Prostate gland (tissue), 2 donors: ENCODE results near the gene NUP153. TPM values are rescaled to one million over a fixed set of nuclear protein-coding genes. Genes with fewer than 3 reads are reported as not detected.

Experiments
- DNase-seq: peaks from one replicate; pipeline ENCODE4 v3.0.0-alpha.2; 2019; ENCODE audit warnings: low spot score
- H3K27ac ChIP-seq, 2 donors: fragments of 200-600 bp; sonication (generic); 2 replicates each; pipeline ENCODE4 v1.5.1; 2017 to 2019
- H3K27me3 ChIP-seq: fragments of 200-600 bp; sonication (generic); replicated peaks from 2 replicates; pipeline ENCODE4 v1.5.1; 2019; ENCODE audit not compliant: insufficient read depth
- H3K36me3 ChIP-seq, 2 donors: fragments of 200-600 bp; sonication (generic); 1 replicate in 1 of 2; 2 replicates in 1 of 2; pipeline versions ENCODE4 v1.5.1 to v1.8.1; 2017 to 2019
- H3K4me1 ChIP-seq: fragments of 200-600 bp; sonication (generic); replicated peaks from 2 replicates; pipeline ENCODE4 v1.5.1; 2019
- H3K4me3 ChIP-seq, 2 donors: fragments of 200-600 bp; sonication (generic); 2 replicates each; pipeline ENCODE4 v1.5.1; 2017 to 2019
- H3K9me3 ChIP-seq: fragments of 200-600 bp; sonication (generic); 2 replicates; pipeline ENCODE4 v1.5.1; 2017
- CTCF ChIP-seq, 4 experiments: fragments of 200-600 bp in 2 of 4; fragments of 450-650 bp in 2 of 4; sonication (generic) in 2 of 4; IDR thresholded peaks; 1 replicate in 3 of 4; 2 replicates in 1 of 4; pipeline ENCODE4 v1.5.1; 2016 to 2019; ENCODE audit warnings: antibody characterized with exemption in 4 of 4, mild to moderate bottlenecking in 2 of 4, moderate library complexity in 2 of 4
- POLR2A ChIP-seq: fragments of 450-650 bp; IDR thresholded peaks from one replicate; pipeline ENCODE4 v1.6.1; 2016; ENCODE audit warnings: antibody characterized with exemption, mild to moderate bottlenecking
- POLR2AphosphoS5 ChIP-seq: sonication (generic); formaldehyde crosslinking; IDR thresholded peaks from one replicate; pipeline ENCODE4 v1.6.1; 2017; ENCODE audit warnings: antibody characterized with exemption
- WGBS: methylation state at CpG from one replicate; pipeline ENCODE4 v1.1.5; 2018; 5-methylcytosine and 5-hydroxymethylcytosine counted together
- intact Hi-C: fragments of 100-400 bp; cut with DNase I; formaldehyde crosslinking; loops from one replicate; pipeline ENCODE4 v1.14.2; 2022
- total RNA-seq, 2 donors: library from RNA; depleted of rRNA; stranded (reverse); fragments of >200 nt; gene quantifications; one replicate each; pipeline ENCODE4 v1.1.0, GENCODE V29; 2016

The NUP153 gene
- total RNA-seq, 2 donors from 2014 or later = 35.3 to 46.2 TPM

- Histone ChIP-seq H3K27ac (peak within 1 kb of the TSS; percentile 93 to 98), H3K9me3 (no peaks in the 10 kb centered on the region), H3K4me1 (no peaks in the 10 kb centered on the region), H3K36me3 (no peaks in the 10 kb centered on the region), H3K4me3 (peak within 1 kb of the TSS; percentile 80 to 96), H3K27me3 (no peaks in the 10 kb centered on the region)
- intact Hi-C loops = loop anchor here (5.0 to 10.0 kb wide), 2 partner anchors 107 to 525 kb away; partner anchors contain the start of genes NHLRC1 and NUP153
- peak; percentile 95 for DNase-seq
- 5% methylated on average over 37 of the region's 42 CpGs for WGBS
- TF ChIP-seq POLR2A (peak; percentile 80), POLR2AphosphoS5 (peak; percentile 94), CTCF (IDR thresholded peaks at IDR 0.05) (peak; percentile 51 to 96 (median 75))
Observed at GRCh38 chr6:17599877-17600526, 106.7 kb downstream of the NUP153 start, which contains the start of gene FAM8A1. Gene FAM8A1 (plus strand): TSS chr6:17600302. CDS start chr6:17600410, 108 bp downstream.

DNA sequence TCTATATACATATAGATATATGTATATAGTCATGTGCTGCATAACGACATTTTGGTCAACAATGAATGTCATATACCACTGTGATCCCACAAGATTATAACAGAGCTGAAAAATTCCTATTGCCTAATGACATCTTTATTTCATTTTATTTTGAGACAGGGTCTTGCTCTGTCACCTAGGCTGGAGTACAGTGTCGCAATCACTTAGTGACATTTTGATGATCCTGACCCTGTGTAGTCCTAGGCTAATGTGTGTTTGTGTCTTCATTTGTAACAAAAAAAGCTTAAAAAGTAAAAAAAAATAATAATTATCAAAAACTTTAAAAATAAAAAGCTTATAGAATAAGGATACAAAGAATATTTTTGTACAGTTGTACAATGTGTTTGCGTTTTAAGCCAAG is 110.6 kb downstream of the NUP153 start:
- DNase-seq = no peak
- Histone ChIP-seq H3K4me1 (no peaks in the 10 kb centered on the region), H3K36me3 (no peaks in the 10 kb centered on the region), H3K27me3 (no peaks in the 10 kb centered on the region), H3K4me3 (no peak overlapping the region), H3K27ac (no peak overlapping the region), H3K9me3 (no peaks in the 10 kb centered on the region)
- intact Hi-C loops = loop anchor here (10.0 kb wide), 1 partner anchor 529 kb away; the partner anchor contains the start of gene NHLRC1
- 95% methylated on average over 3 of the region's 3 CpGs for WGBS
- TF ChIP-seq POLR2AphosphoS5 (no peak), CTCF (IDR thresholded peaks at IDR 0.05) (no peak), POLR2A (no peak)

- Histone ChIP-seq H3K9me3 (no peaks in the 10 kb centered on the region), H3K4me3 (no peak overlapping the region), H3K4me1 (no peaks in the 10 kb centered on the region), H3K36me3 (no peaks in the 10 kb centered on the region), H3K27ac (no peak overlapping the region), H3K27me3 (no peaks in the 10 kb centered on the region)
- intact Hi-C loops = loop anchor here (10.0 kb wide), 1 partner anchor 532 kb away; the partner anchor contains the start of gene NHLRC1
- TF ChIP-seq POLR2AphosphoS5 (no peak), CTCF (IDR thresholded peaks at IDR 0.05) (no peak), POLR2A (no peak)
- no peak for DNase-seq
Observed at GRCh38 chr6:17593246-17593645, 113.5 kb downstream of the NUP153 start.

- Histone ChIP-seq H3K4me1 (no peaks in the 10 kb centered on the region), H3K27ac (no peak overlapping the region), H3K9me3 (no peaks in the 10 kb centered on the region), H3K27me3 (no peaks in the 10 kb centered on the region), H3K36me3 (no peaks in the 10 kb centered on the region), H3K4me3 (no peak overlapping the region)
- intact Hi-C loops = loop anchor here (10.0 kb wide), 1 partner anchor 534 kb away; the partner anchor contains the start of gene NHLRC1
- DNase-seq = no peak
- 91% methylated on average over 1 of the region's 1 CpG for WGBS
- TF ChIP-seq POLR2AphosphoS5 = no peak
Observed at GRCh38 chr6:17591287-17591686, 115.4 kb downstream of the NUP153 start.

DNA sequence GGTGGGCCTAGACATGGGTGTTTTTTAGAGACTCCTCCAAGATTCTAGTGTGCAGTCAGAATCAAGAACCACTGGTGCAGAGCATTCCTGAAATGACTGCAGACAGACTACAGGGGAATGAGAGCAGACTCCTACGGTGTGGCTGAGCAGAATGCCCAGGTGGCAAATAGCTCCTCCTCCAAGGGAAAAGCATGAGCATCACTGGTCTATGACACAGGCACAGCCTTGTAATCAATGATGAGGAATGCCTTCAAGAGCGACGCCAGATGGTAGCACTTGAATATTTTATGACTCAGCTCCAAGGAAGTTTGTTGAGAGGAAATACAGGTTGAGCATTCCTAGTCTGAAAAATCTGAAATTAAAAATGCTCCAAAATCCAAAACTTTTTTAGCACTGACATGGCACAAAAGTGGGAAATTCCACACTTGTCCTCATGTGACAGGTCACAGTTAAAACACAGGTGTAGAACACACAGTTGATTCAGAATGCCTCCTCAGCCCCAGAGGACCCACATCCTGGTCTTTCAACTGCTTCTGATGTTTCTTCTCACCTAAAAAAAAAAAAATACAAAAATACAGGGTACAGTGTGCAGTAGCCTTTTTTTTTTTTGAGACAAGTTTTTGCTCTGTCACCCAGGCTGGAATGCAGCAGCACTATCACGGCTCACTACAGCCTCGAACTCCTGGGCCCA is 117.2 kb downstream of the NUP153 start:
- WGBS = 72% methylated on average over 5 of the region's 5 CpGs
- no peak overlapping the region for H3K27ac ChIP-seq
- no peaks in the 10 kb centered on the region for H3K4me1 ChIP-seq
- no peak for DNase-seq
- H3K4me3 ChIP-seq = no peak overlapping the region
- no peaks in the 10 kb centered on the region for H3K27me3 ChIP-seq
- intact Hi-C loops = loop anchor here (5.0 to 10.0 kb wide), 2 partner anchors 213 to 535 kb away; partner anchors contain the start of gene NHLRC1
- no peaks in the 10 kb centered on the region for H3K36me3 ChIP-seq
- TF ChIP-seq POLR2A (no peak), POLR2AphosphoS5 (no peak), CTCF (IDR thresholded peaks at IDR 0.05) (no peak)
- no peaks in the 10 kb centered on the region for H3K9me3 ChIP-seq
